ENCODE results near the gene ALKBH8. TPM values are rescaled to one million over a fixed set of nuclear protein-coding genes. Genes with fewer than 3 reads are reported as not detected.

The ALKBH8 gene
- total and polyA plus RNA-seq, 4 donors, result 2.5 to 10.9 (median 5.1) TPM

GRCh38 chr11:107590460-107591377 lies 25.2 kb upstream of the ALKBH8 start, which contains the start of gene ELMOD1:
ELMOD1 (plus strand) TSS chr11:107591147; CDS start chr11:107618190, 27,043 bp downstream.
- DNase-seq, result peak; percentile 39 to 70 (median 64)
- Histone ChIP-seq H3K9me3 (ENCODE audit: control insufficient read depth in 4 of 4, insufficient read depth in 3 of 4, low read length in 3 of 4) (peaks cover 0 to 2% (median 0%) of the 10 kb centered on the region in 4 donors), H3K4me1 (ENCODE audit: control insufficient read depth in 5 of 5, insufficient read depth in 5 of 5, low read length in 5 of 5) (peaks cover 0 to 16% (median 7%) of the 10 kb centered on the region in 5 donors), H3K36me3 (ENCODE audit: control insufficient read depth in 4 of 4, insufficient read depth in 4 of 4, low read length in 4 of 4) (no peaks in the 10 kb centered on the region), H3K27me3 (ENCODE audit: control insufficient read depth in 3 of 3, insufficient read depth in 3 of 3, low read length in 2 of 3) (peaks cover 0 to 59% (median 49%) of the 10 kb centered on the region in 3 donors), H3K4me3 (peak within 1 kb of the TSS; percentile 69), H3K9ac (ENCODE audit: insufficient read depth in 1 of 2, low read length in 2 of 2) (peak within 1 kb of the TSS in 1 of 2 donors; percentile 53), H3K27ac (ENCODE audit: low read depth in 1 of 2, low read length in 1 of 2) (no peak within 1 kb of the TSS)
- no peak for TF ChIP-seq CTCF (IDR thresholded peaks at IDR 0.05; ENCODE audit: control extremely low read depth, extremely low read depth)
- WGBS, 2 donors, result 1 to 2% methylated on average over 62 to 74 of the region's 74 CpGs
- peak; percentile 67 for ATAC-seq (ENCODE audit: insufficient read depth, low FRiP score)

- ATAC-seq (ENCODE audit: insufficient read depth, low FRiP score) (no peak), DNase-seq (no peak)
- no peak for TF ChIP-seq CTCF (IDR thresholded peaks at IDR 0.05; ENCODE audit: control extremely low read depth, extremely low read depth)
- H3K4me1 ChIP-seq (ENCODE audit: control insufficient read depth in 5 of 5, insufficient read depth in 5 of 5, low read length in 5 of 5), result peaks cover 0 to 16% (median 4%) of the 10 kb centered on the region in 5 donors
- H3K36me3 ChIP-seq (ENCODE audit: control insufficient read depth in 4 of 4, insufficient read depth in 4 of 4, low read length in 4 of 4), result no peaks in the 10 kb centered on the region
- no peak overlapping the region for H3K4me3 ChIP-seq
- H3K9ac ChIP-seq (ENCODE audit: insufficient read depth in 1 of 2, low read length in 2 of 2), result no peak overlapping the region
- WGBS, 2 donors, result 78 to 83% methylated on average over 5 of the region's 5 CpGs
- H3K27ac ChIP-seq (ENCODE audit: low read depth in 1 of 2, low read length in 1 of 2), result no peak overlapping the region
- peaks cover 0 to 2% (median 0%) of the 10 kb centered on the region in 4 donors for H3K9me3 ChIP-seq (ENCODE audit: control insufficient read depth in 4 of 4, insufficient read depth in 3 of 4, low read length in 3 of 4)
- H3K27me3 ChIP-seq (ENCODE audit: control insufficient read depth in 3 of 3, insufficient read depth in 3 of 3, low read length in 2 of 3), result peaks cover 0 to 40% (median 30%) of the 10 kb centered on the region in 3 donors
Observed at GRCh38 chr11:107587306-107587979, 21.9 kb upstream of the ALKBH8 start.

DNA sequence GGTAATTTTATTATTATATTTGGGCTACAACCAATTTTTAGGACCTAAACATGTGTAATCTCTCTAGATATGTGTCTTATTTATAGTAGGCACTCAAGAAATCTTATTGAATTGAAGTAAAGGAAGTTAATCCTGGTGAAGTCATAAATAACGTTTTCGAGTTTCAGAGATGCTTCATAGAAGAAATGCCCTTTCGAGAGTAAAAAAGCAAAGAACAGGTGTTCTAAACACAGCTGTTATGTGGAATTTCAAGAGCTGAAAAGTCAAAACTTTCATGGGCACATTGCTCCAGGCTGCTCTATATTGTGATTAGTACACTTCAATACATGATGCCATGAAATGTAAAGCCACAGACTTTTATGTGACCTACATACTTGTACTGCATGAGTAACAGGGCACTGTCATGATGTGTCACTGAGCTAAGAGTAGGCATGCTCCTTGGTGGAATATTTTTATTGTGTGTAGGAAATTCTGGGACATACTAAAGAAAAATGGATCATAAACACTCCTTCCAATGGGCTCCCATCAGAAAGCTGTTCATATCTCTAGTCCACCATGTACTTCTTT lies 18.2 kb upstream of the ALKBH8 start:
- no peak overlapping the region for H3K4me3 ChIP-seq
- H3K9ac ChIP-seq (ENCODE audit: insufficient read depth in 1 of 2, low read length in 2 of 2), result no peak overlapping the region
- H3K27ac ChIP-seq (ENCODE audit: low read depth in 1 of 2, low read length in 1 of 2), result no peak overlapping the region
- no peak for ATAC-seq (ENCODE audit: insufficient read depth, low FRiP score)
- no peaks in the 10 kb centered on the region for H3K36me3 ChIP-seq (ENCODE audit: control insufficient read depth in 4 of 4, insufficient read depth in 4 of 4, low read length in 4 of 4)
- no peak for DNase-seq
- H3K4me1 ChIP-seq (ENCODE audit: control insufficient read depth in 5 of 5, insufficient read depth in 5 of 5, low read length in 5 of 5), result no peaks in the 10 kb centered on the region
- peaks cover 0 to 18% (median 6%) of the 10 kb centered on the region in 3 donors for H3K27me3 ChIP-seq (ENCODE audit: control insufficient read depth in 3 of 3, insufficient read depth in 3 of 3, low read length in 2 of 3)
- H3K9me3 ChIP-seq (ENCODE audit: control insufficient read depth in 4 of 4, insufficient read depth in 3 of 4, low read length in 3 of 4), result peaks cover 0 to 3% (median 0%) of the 10 kb centered on the region in 4 donors
- 59 to 66% methylated on average over 3 of the region's 3 CpGs for WGBS, 2 donors
- TF ChIP-seq CTCF (IDR thresholded peaks at IDR 0.05; ENCODE audit: control extremely low read depth, extremely low read depth), result no peak
